ENCODE results near the gene BPGM.

The BPGM gene

GRCh38 chr7:134611611-134612151 lies 35.0 kb upstream of the BPGM start:
- Histone ChIP-seq H3K4me1 (no peaks in the 10 kb centered on the region), H3K4me3 (ENCODE audit: low read depth, low read length) (no peak overlapping the region), H3K36me3 (no peaks in the 10 kb centered on the region), H3K27me3 (peaks cover 11% of the 10 kb centered on the region), H3K9me3 (no peaks in the 10 kb centered on the region)
- no peak for DNase-seq
- no peak for TF ChIP-seq CTCF (IDR thresholded peaks at IDR 0.05; ENCODE audit: low read depth, low read length)

- H3K36me3 ChIP-seq = no peaks in the 10 kb centered on the region
- H3K9me3 ChIP-seq = no peaks in the 10 kb centered on the region
- peaks cover 6% of the 10 kb centered on the region for H3K27me3 ChIP-seq
- no peaks in the 10 kb centered on the region for H3K4me1 ChIP-seq
- no peak for TF ChIP-seq CTCF (IDR thresholded peaks at IDR 0.05; ENCODE audit: low read depth, low read length)
- no peak for DNase-seq
- no peak overlapping the region for H3K4me3 ChIP-seq (ENCODE audit: low read depth, low read length)
These were observed 34.5 kb upstream of the BPGM start for GRCh38 chr7:134612197-134612596.

GRCh38 chr7:134613623-134614347 lies 32.9 kb upstream of the BPGM start:
- Histone ChIP-seq H3K36me3 (no peaks in the 10 kb centered on the region), H3K4me3 (ENCODE audit: low read depth, low read length) (no peak overlapping the region), H3K27me3 (peaks cover 12% of the 10 kb centered on the region), H3K4me1 (no peaks in the 10 kb centered on the region), H3K9me3 (no peaks in the 10 kb centered on the region)
- no peak for DNase-seq
- TF ChIP-seq CTCF (IDR thresholded peaks at IDR 0.05; ENCODE audit: low read depth, low read length) = no peak

GRCh38 chr7:134616611-134617010 lies 30.0 kb upstream of the BPGM start:
- no peak for TF ChIP-seq CTCF (IDR thresholded peaks at IDR 0.05; ENCODE audit: low read depth, low read length)
- H3K27me3 ChIP-seq = peaks cover 30% of the 10 kb centered on the region
- no peak for DNase-seq
- H3K9me3 ChIP-seq = no peaks in the 10 kb centered on the region
- H3K4me3 ChIP-seq (ENCODE audit: low read depth, low read length) = no peak overlapping the region
- H3K36me3 ChIP-seq = no peaks in the 10 kb centered on the region
- no peaks in the 10 kb centered on the region for H3K4me1 ChIP-seq

GRCh38 chr7:134618756-134619530 lies 27.7 kb upstream of the BPGM start:
- H3K4me1 ChIP-seq = no peaks in the 10 kb centered on the region
- no peak for TF ChIP-seq CTCF (IDR thresholded peaks at IDR 0.05; ENCODE audit: low read depth, low read length)

More at GRCh38 chr7:134618756-134619530, 27.7 kb upstream of the BPGM start:
- no peaks in the 10 kb centered on the region for H3K36me3 ChIP-seq
- H3K9me3 ChIP-seq = no peaks in the 10 kb centered on the region; the same call in 1 of the 2 replicates
- peaks cover 48% of the 10 kb centered on the region for H3K27me3 ChIP-seq
- no peak overlapping the region for H3K4me3 ChIP-seq (ENCODE audit: low read depth, low read length)
- DNase-seq = no peak

Measured in BE2C (cell line).